Measurements from ENCODE around the gene TAGLN2.

The TAGLN2 gene

GRCh38 chr1:159897962-159898361 lies 27.3 kb downstream of the TAGLN2 start:
- no peak for DNase-seq

- no peak for DNase-seq
These were observed 28.8 kb downstream of the TAGLN2 start for GRCh38 chr1:159896546-159896930.

- DNase-seq = no peak
These were observed 29.3 kb downstream of the TAGLN2 start for GRCh38 chr1:159895836-159896545.

GRCh38 chr1:159895286-159895685 lies 30.0 kb downstream of the TAGLN2 start:
- DNase-seq = no peak

GRCh38 chr1:159892944-159893343 lies 32.4 kb downstream of the TAGLN2 start:
- no peak for DNase-seq

- peak; percentile 75 for DNase-seq
These were observed 33.8 kb downstream of the TAGLN2 start for GRCh38 chr1:159891275-159892157.

- DNase-seq = no peak
These were observed 34.9 kb downstream of the TAGLN2 start for GRCh38 chr1:159890390-159890789.

GRCh38 chr1:159889821-159890252 lies 35.5 kb downstream of the TAGLN2 start:
- no peak for DNase-seq

GRCh38 chr1:159889202-159889601 lies 36.1 kb downstream of the TAGLN2 start:
- no peak for DNase-seq

GRCh38 chr1:159884296-159884695 lies 41.0 kb downstream of the TAGLN2 start:
- no peak for DNase-seq

- no peak for DNase-seq
These were observed 42.2 kb downstream of the TAGLN2 start for GRCh38 chr1:159883134-159883533.

GRCh38 chr1:159882527-159882862 lies 42.8 kb downstream of the TAGLN2 start:
- DNase-seq = no peak

GRCh38 chr1:159881622-159882526 lies 43.4 kb downstream of the TAGLN2 start:
- peak; percentile 79 for DNase-seq

GRCh38 chr1:159880430-159880829 lies 44.9 kb downstream of the TAGLN2 start:
- no peak for DNase-seq

GRCh38 chr1:159879977-159880376 lies 45.3 kb downstream of the TAGLN2 start:
- no peak for DNase-seq

- DNase-seq = no peak
These were observed 46.2 kb downstream of the TAGLN2 start for GRCh38 chr1:159879136-159879535.

GRCh38 chr1:159877695-159878444 lies 47.4 kb downstream of the TAGLN2 start:
- DNase-seq = no peak

GRCh38 chr1:159873530-159874143 lies 51.7 kb downstream of the TAGLN2 start:
- DNase-seq = no peak

GRCh38 chr1:159872891-159873290 lies 52.4 kb downstream of the TAGLN2 start:
- no peak for DNase-seq

GRCh38 chr1:159870704-159871103 lies 54.6 kb downstream of the TAGLN2 start:
- no peak for DNase-seq

- DNase-seq = no peak
These were observed 55.7 kb downstream of the TAGLN2 start for GRCh38 chr1:159869607-159870006.

GRCh38 chr1:159869173-159869572 lies 56.1 kb downstream of the TAGLN2 start:
- no peak for DNase-seq
